ENCODE measurements around the gene IL17RC. TPM values are rescaled to one million over a fixed set of nuclear protein-coding genes. Genes with fewer than 3 reads are reported as not detected.

Gene IL17RC
- total and polyA plus RNA-seq, 2 of the 4 experiments (the other 2 are of a cell fraction) = 20.8 to 28.3 TPM

DNA sequence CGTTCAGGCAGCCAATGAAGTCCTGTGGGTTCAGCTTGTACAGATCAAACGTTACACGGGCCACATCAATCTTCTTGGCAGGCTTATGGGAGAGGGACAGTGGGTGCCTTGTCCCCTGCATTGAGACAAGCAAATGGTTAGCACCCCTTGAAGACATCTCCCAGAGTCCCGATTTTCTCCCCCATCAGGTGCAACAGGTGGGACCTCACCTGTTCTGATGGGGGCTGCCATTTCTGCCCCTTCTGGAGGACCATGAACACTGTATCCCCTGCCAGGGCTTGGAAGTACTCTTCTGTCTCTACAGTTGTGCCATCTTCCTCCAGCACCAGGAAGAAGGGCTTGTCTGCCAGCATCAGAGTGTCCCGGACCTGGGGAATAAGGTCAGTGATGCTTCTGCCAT lies 46.9 kb upstream of the IL17RC start:
- Histone ChIP-seq H4K8ac (ENCODE audit: low read depth in 2 of 2, low read length in 2 of 2) (0 out of 4 replicates have a peak overlapping the region, but pooled peaks of 1 of the 2 experiments have one; percentile 25), H2BK120ac (ENCODE audit: low read depth, low read length) (peak overlapping the region; percentile 81), H3K4me2 (ENCODE audit: low read depth, low read length) (no peak overlapping the region), H2AFZ (replicated peaks; ENCODE audit: low read length, poor library complexity) (no peak overlapping the region), H3K4me1 (ENCODE audit: control insufficient read depth, insufficient read depth, low read length) (peaks cover 8% of the 10 kb centered on the region), H3K23ac (ENCODE audit: low read depth, low read length) (no peak overlapping the region), H3K4me3 (ENCODE audit: insufficient read depth, low read depth, low read length) (no peak overlapping the region), H4K20me1 (ENCODE audit: insufficient read depth, low read length) (no peaks in the 10 kb centered on the region), H2BK5ac (ENCODE audit: low read depth, low read length, poor library complexity, severe bottlenecking) (peak overlapping the region; percentile 31), H3K14ac (replicated peaks; ENCODE audit: low read depth, low read length) (0 out of 2 replicates have a peak overlapping the region, but pooled peaks have one; percentile 19), H3K27me3 (ENCODE audit: control insufficient read depth, insufficient read depth, low read length) (no peaks in the 10 kb centered on the region), H2BK15ac (ENCODE audit: low read depth, low read length) (peak overlapping the region; percentile 38; the same call in 1 of the 3 replicates), H3K9me3 (ENCODE audit: control insufficient read depth, insufficient read depth, low read length) (0 out of 2 replicates have a peak, but pooled peaks cover 2% of the 10 kb centered on the region), H4K91ac (ENCODE audit: insufficient read depth, low read depth, low read length) (peak overlapping the region; percentile 23), H3K9ac (ENCODE audit: low read depth, low read length) (no peak overlapping the region), H4K5ac (ENCODE audit: low read depth, low read length) (peak overlapping the region; percentile 68), H3K27ac (ENCODE audit: insufficient read depth, low read length) (no peak overlapping the region), H3K9me1 (ENCODE audit: insufficient read depth, low read length) (peaks cover 6% of the 10 kb centered on the region), H3K4ac (ENCODE audit: low read depth, low read length) (peak overlapping the region; percentile 24), H3K36me3 (ENCODE audit: control insufficient read depth, insufficient read depth, low read length) (no peaks in the 10 kb centered on the region), H3K18ac (ENCODE audit: low read depth, low read length) (peak overlapping the region; percentile 60), H3K56ac (ENCODE audit: extremely low read depth, insufficient read depth, low read length) (no peak overlapping the region), H2AK5ac (ENCODE audit: low read depth, low read length) (peak overlapping the region; percentile 70; the same call in 1 of the 2 replicates), H3K79me1 (ENCODE audit: low read depth in 1 of 2, low read length in 2 of 2) (no peaks in the 10 kb centered on the region), H2AK9ac (replicated peaks; ENCODE audit: low read depth, low read length, poor library complexity) (no peak overlapping the region), H2BK20ac (ENCODE audit: low read depth, low read length) (peak overlapping the region; percentile 84)
- DNase-seq (no peak), ATAC-seq (ENCODE audit: low read depth) (no peak)
- intact Hi-C loops (cut with micrococcal nuclease) = no loop called here
- CTCF ChIA-PET = interaction anchor here (1.2 kb wide), 1 partner anchor 14 kb away, joined by 4 read pairs; no protein-coding TSS in a partner anchor
- dilution Hi-C loops (cut with HindIII; ENCODE audit: low sequenced_read_pairs, unreplicated experiment) = no loop called here
- POLR2A ChIA-PET (ENCODE audit: unreplicated experiment) = interaction anchor here (0.5 kb wide), 1 partner anchor 24 kb away, joined by 3 read pairs; no protein-coding TSS in a partner anchor
- no TSS peak for BruUV-seq (replicated peaks)
- in situ Hi-C loops (cut with MboI; ENCODE audit: low sequenced_read_pairs) = no loop called here
- TF ChIP-seq BHLHE40 (IDR thresholded peaks at IDR 0.05; ENCODE audit: low read depth, low read length) (no peak), NFE2L2 (IDR thresholded peaks at IDR 0.05; ENCODE audit: low read depth, low read length) (no peak), MXI1 (IDR thresholded peaks at IDR 0.05; ENCODE audit: borderline replicate concordance, low read depth, low read length) (no peak), RAD21 (IDR thresholded peaks at IDR 0.05; ENCODE audit: low read length) (no peak), POLR2A (IDR thresholded peaks at IDR 0.05; ENCODE audit: low read depth, low read length) (no peak), RCOR1 (IDR thresholded peaks at IDR 0.05; ENCODE audit: insufficient replicate concordance, low read length) (no peak), RFX5 (IDR thresholded peaks at IDR 0.05; ENCODE audit: low read depth, low read length) (no peak), CEBPB (IDR thresholded peaks at IDR 0.05; ENCODE audit: low read depth, low read length) (no peak), MAZ (IDR thresholded peaks at IDR 0.05; ENCODE audit: borderline replicate concordance, low read depth, low read length) (no peak), MAFK (IDR thresholded peaks at IDR 0.05; ENCODE audit: low read depth, low read length) (no peak), SMC3 (IDR thresholded peaks at IDR 0.05; ENCODE audit: low read depth, low read length) (no peak)
- TF ChIP-seq, protein P1, sequence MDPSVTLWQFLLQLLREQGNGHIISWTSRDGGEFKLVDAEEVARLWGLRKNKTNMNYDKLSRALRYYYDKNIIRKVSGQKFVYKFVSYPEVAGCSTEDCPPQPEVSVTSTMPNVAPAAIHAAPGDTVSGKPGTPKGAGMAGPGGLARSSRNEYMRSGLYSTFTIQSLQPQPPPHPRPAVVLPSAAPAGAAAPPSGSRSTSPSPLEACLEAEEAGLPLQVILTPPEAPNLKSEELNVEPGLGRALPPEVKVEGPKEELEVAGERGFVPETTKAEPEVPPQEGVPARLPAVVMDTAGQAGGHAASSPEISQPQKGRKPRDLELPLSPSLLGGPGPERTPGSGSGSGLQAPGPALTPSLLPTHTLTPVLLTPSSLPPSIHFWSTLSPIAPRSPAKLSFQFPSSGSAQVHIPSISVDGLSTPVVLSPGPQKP (IDR thresholded peaks at IDR 0.05; ENCODE audit: borderline replicate concordance, low read depth, low read length) = no peak
- 80% methylated on average over 1 of the region's 5 CpGs; no CpG with 5 or more reads in 1 of the 2 experiments for WGBS, 2 experiments (ENCODE audit: extremely low coverage in 2 of 2, insufficient read length in 1 of 2)
